Measurements from ENCODE around the gene C2.
"Not testable (repeated sequence)": the region's sequence is repeated elsewhere in the genome, so short reads cannot be mapped to it uniquely, and the experiment has no call there.

The C2 gene

GRCh38 chr6:31930962-31931361, 3.4 kb downstream of the C2 start:
- no peak for DNase-seq

DNA sequence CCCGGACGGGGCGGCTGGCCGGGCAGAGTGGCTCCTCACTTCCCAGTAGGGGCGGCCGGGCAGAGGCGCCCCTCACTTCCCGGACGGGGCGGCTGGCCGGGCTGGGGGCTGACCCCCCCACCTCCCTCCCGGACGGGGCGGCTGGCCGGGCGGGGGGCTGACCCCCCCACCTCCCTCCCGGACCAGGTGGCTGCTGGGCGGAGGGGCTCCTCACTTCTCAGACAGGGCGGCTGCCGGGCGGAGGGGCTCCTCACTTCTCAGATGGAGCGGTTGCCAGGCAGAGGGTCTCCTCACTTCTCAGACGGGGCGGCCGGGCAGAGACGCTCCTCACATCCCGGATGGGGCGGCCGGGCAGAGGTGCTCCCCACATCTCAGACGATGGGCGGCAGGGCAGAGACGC, 4.6 kb downstream of the C2 start:
- DNase-seq = not testable (repeated sequence)

- DNase-seq = no peak
These were observed 6.0 kb downstream of the C2 start for GRCh38 chr6:31933537-31933936.

- DNase-seq = no peak
These were observed 7.5 kb downstream of the C2 start for GRCh38 chr6:31935021-31935420.

GRCh38 chr6:31935823-31936222, 8.3 kb downstream of the C2 start:
- no peak for DNase-seq

DNA sequence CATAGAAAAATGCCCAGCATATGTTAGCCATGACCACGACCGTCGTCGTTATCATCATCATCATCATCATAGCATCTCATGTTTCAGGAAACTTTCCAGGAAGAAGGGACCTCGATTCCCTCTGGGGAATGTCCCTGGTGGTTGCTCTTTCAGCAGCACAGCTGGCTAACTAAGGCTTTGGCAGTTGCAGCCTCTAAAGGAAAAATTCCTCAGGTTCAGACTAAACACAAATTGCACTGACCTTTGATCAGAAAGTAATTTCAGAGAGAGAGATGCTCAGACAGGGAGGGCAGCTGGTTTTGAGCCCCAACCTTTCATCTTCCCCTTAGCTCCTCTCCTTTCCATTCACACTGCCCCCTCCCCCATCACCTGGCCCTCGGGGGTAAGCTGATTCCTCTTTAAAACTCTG, 12.7 kb downstream of the C2 start:
- no peak for DNase-seq

DNA sequence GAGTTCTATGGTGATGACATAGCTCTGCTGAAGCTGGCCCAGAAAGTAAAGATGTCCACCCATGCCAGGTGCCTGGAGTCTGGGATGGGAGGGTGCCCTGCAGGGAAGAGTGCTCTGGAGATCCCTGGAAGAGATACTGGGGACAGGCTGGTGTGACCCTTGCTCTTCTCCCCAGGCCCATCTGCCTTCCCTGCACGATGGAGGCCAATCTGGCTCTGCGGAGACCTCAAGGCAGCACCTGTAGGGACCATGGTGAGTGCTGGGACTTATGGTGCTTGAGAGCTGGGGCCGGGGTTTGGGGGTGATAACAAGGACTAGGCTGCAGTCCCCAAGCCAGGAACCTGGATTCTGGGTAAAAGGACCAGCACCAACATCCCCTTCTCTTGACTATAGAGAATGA, 16.2 kb downstream of the C2 start:
- no peak for DNase-seq

DNA sequence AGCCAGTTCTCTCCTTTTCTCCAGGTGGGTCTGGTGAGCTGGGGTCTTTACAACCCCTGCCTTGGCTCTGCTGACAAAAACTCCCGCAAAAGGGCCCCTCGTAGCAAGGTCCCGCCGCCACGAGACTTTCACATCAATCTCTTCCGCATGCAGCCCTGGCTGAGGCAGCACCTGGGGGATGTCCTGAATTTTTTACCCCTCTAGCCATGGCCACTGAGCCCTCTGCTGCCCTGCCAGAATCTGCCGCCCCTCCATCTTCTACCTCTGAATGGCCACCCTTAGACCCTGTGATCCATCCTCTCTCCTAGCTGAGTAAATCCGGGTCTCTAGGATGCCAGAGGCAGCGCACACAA, 17.6 kb downstream of the C2 start:
- no peak for DNase-seq

DNA sequence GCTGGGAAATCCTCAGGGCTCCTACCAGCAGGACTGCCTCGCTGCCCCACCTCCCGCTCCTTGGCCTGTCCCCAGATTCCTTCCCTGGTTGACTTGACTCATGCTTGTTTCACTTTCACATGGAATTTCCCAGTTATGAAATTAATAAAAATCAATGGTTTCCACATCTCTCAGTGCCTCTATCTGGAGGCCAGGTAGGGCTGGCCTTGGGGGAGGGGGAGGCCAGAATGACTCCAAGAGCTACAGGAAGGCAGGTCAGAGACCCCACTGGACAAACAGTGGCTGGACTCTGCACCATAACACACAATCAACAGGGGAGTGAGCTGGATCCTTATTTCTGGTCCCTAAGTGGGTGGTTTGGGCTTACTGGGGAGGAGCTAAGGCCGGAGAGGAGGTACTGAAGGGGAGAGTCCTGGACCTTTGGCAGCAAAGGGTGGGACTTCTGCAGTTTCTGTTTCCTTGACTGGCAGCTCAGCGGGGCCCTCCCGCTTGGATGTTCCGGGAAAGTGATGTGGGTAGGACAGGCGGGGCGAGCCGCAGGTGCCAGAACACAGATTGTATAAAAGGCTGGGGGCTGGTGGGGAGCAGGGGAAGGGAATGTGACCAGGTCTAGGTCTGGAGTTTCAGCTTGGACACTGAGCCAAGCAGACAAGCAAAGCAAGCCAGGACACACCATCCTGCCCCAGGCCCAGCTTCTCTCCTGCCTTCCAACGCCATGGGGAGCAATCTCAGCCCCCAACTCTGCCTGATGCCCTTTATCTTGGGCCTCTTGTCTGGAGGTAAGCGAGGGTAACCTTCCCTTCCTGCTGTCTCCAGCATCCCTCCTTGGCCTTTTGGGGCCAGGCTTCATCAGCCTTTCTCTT, 18.2 kb downstream of the C2 start, which contains the start of gene CFB:
Gene CFB, plus strand, starts transcription at position 589 of the 863 bp plus-strand sequence. Its CDS starts 127 bp downstream, at position 716.
- DNase-seq = no peak

- no peak for DNase-seq
These were observed 18.9 kb downstream of the C2 start for GRCh38 chr6:31946370-31946885.

DNA sequence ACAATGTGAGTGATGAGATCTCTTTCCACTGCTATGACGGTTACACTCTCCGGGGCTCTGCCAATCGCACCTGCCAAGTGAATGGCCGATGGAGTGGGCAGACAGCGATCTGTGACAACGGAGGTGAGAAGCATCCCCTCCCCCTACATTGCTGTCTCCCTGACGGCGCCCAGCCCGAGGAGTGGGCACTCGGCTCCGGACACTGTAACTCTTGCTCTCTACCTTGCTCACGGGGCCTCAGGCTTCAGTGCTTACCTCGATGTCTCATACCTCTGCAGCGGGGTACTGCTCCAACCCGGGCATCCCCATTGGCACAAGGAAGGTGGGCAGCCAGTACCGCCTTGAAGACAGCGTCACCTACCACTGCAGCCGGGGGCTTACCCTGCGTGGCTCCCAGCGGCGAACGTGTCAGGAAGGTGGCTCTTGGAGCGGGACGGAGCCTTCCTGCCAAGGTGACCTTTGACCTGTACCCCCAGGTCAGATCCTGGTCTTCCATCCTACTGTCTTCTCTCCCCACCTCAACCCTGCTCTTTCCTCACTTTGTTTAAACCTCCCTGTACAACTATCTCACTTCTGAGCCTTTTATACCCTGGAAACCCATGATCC, 19.7 kb downstream of the C2 start:
- DNase-seq = no peak

- DNase-seq = no peak
These were observed 20.3 kb downstream of the C2 start for GRCh38 chr6:31947864-31948263.

- no peak for DNase-seq
These were observed 20.8 kb downstream of the C2 start for GRCh38 chr6:31948306-31948705.

- no peak for DNase-seq
These were observed 21.4 kb downstream of the C2 start for GRCh38 chr6:31948753-31949413.

- no peak for DNase-seq
These were observed 22.5 kb downstream of the C2 start for GRCh38 chr6:31949926-31950548.

GRCh38 chr6:31952140-31952805, 24.8 kb downstream of the C2 start:
- DNase-seq = peak; percentile 26

DNA sequence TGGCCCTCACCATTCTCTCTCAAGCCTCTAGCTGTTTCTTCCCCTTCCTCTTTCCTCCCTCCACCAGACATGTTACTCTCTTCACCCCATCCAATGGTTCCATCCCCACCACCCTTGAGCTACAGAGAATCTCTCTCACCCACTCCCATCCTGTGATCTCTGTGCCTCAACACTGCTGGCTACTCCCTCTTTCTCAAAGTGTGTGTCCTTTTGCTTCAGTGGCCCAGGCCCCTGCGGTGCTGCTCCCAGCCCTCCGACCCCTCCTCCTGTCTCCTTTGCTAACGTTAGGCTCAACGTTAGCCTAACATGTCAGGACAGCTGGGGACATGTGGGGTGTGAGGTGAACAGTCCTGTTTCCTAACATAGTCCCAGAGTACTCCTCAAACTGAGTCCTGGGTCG, 25.4 kb downstream of the C2 start:
- no peak for DNase-seq

- DNase-seq = no peak
These were observed 27.0 kb downstream of the C2 start for GRCh38 chr6:31954511-31954910.

GRCh38 chr6:31956796-31957195, 29.3 kb downstream of the C2 start:
- DNase-seq = no peak

DNA sequence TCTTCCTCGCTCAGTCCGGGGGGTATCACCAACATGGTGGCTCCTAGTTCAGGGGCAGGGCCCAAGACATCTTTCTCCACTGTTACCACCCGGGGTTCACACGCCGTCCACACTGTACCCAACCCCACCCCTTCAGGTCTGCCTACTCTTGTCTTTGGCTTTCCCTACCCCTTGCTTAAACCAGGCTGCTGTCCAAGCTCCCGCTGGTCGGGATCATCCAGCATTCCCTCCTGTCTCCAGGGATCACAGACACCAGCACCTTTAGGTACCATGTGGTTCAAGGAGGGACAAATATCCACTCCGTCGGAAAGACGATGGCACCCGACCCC, 30.9 kb downstream of the C2 start:
- DNase-seq = no peak

DNA sequence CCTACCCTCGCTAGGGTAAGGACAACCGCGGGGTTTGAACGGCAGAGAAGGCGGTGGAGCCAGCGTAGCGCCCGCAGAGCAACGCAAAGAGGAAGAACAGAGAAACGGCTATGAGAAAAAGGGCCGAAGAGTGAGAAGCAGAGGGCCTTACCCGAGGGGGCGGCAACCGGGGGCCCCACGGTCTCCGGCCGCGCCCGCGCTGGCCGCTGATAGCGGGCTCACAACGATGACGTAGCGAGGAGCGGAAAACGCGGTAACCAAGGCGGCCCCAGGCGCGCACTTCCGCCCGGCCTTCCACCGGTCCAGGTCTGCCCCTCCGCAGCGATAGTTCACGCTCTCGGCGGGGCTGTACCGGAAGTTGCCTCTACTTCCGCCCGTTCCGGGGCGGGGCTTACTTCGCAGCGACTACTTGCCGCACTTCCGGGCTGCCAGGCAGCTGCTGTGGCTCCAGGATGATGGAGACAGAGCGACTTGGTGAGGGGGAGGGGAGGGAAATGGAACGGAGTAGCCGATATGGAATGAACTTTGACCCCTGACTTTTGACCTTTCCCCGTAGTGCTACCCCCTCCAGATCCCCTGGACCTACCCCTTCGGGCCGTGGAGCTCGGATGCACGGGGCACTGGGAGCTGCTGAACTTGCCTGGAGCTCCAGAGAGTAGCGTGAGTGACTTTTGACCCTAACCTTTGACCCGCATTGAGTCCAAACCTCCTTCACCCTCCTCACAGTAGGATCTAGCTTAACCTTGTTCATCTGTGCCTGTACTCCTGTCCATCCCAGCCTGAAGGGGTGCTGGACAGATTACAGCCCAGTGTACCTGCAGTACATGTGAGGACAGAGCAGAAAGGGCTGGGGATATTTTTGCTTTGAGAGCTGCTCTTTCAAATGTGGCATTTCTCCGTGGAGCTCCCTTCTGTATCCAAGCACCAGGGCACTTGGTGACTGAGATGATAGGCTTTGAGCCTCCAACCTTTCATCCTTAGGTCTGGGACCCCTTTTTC, 31.5 kb downstream of the C2 start, which contains the start of the genes NELFE and SKIC2:
Gene NELFE, minus strand, starts transcription at position 231 of the 999 bp plus-strand sequence. CDS start 525 bp downstream, outside the sequence.
Gene SKIC2, plus strand, starts transcription at position 435 of the 999 bp plus-strand sequence. Its CDS starts 18 bp downstream, at position 453.
- peak; percentile 96 for DNase-seq
